CD4-positive, alpha-beta T cell (primary cell): ENCODE data around the gene PSMD2. TPM values are rescaled to one million over a fixed set of nuclear protein-coding genes. Genes with fewer than 3 reads are reported as not detected.

Experiments
- ATAC-seq: fragments of 200-7000 bp; cut with Tn5 transposase; one replicate; pipeline ENCODE4 v1.10.0; 2022; ENCODE audit warnings: mild to moderate bottlenecking; ENCODE audit not compliant: poor library complexity
- CTCF ChIA-PET: fragments of 350-600 bp; sonication (Branson Sonifier 250); formaldehyde crosslinking; loops from one replicate; lab custom pipeline; 2021; ENCODE audit warnings: antibody characterized with exemption, inconsistent platforms; lab: Charles Lee
- POLR2A ChIA-PET: fragments of 350-600 bp; sonication (Branson Sonifier 250); formaldehyde crosslinking; loops from one replicate; lab custom pipeline; 2021; ENCODE audit warnings: antibody characterized with exemption, inconsistent platforms; lab: Charles Lee
- DNase-seq, 14 experiments: peaks; one replicate each; pipeline ENCODE4 v3.0.0-alpha.2; 2013 to 2020; ENCODE audit warnings: mixed read lengths in 2 of 14
- H3K27ac ChIP-seq, 2 donors: one replicate each; pipeline versions ENCODE4 v1.5.1 to v1.7.0; 2013; ENCODE audit warnings: low read length in 2 of 2, low read depth in 1 of 2, mild to moderate bottlenecking in 1 of 2
- H3K27me3 ChIP-seq, 2 experiments: 1 replicate in 1 of 2; 2 replicates in 1 of 2; pipeline versions ENCODE4 v1.6.1 to v1.7.0; 2013; ENCODE audit warnings: low read length in 2 of 2, control low read depth in 1 of 2, mild to moderate bottlenecking in 1 of 2, moderate library complexity in 1 of 2; ENCODE audit not compliant: insufficient read depth in 2 of 2, control insufficient read depth in 1 of 2
- H3K36me3 ChIP-seq: one replicate; pipeline ENCODE4 v1.6.1; 2013; ENCODE audit warnings: low read length, control low read depth; ENCODE audit not compliant: insufficient read depth
- H3K4me1 ChIP-seq: one replicate; pipeline ENCODE4 v1.6.1; 2013; ENCODE audit warnings: low read length, control low read depth; ENCODE audit not compliant: insufficient read depth
- H3K4me3 ChIP-seq: one replicate; pipeline ENCODE4 v1.5.1; 2013; ENCODE audit warnings: mild to moderate bottlenecking, low read length, moderate library complexity
- H3K9me3 ChIP-seq, 2 experiments: 1 replicate in 1 of 2; 2 replicates in 1 of 2; pipeline versions ENCODE4 v1.6.1 to v1.7.0; 2013; ENCODE audit warnings: low read length in 2 of 2, mild to moderate bottlenecking in 2 of 2, control low read depth in 1 of 2, moderate library complexity in 1 of 2; ENCODE audit not compliant: control insufficient read depth in 1 of 2, insufficient read depth in 1 of 2
- H3K27ac Mint-ChIP-seq: one replicate; pipeline ENCODE4 v1.8.0; 2020; ENCODE audit warnings: mixed read lengths
- H3K27me3 Mint-ChIP-seq: one replicate; pipeline ENCODE4 v1.8.0; 2021; ENCODE audit warnings: mixed read lengths
- H3K36me3 Mint-ChIP-seq: one replicate; pipeline ENCODE4 v1.8.0; 2021; ENCODE audit warnings: low read depth, mixed read lengths
- H3K4me1 Mint-ChIP-seq: one replicate; pipeline ENCODE4 v1.8.0; 2021; ENCODE audit warnings: low read depth, mixed read lengths
- H3K4me3 Mint-ChIP-seq: one replicate; pipeline ENCODE4 v1.8.0; 2020; ENCODE audit warnings: mild to moderate bottlenecking, mixed read lengths
- H3K9me3 Mint-ChIP-seq: one replicate; pipeline ENCODE4 v1.8.0; 2020; ENCODE audit warnings: mixed read lengths
- intact Hi-C, 2 experiments: fragments of 100-400 bp; cut with DNase I in 1 of 2; cut with micrococcal nuclease in 1 of 2; formaldehyde crosslinking; loops; one replicate each; pipeline versions ENCODE4 v1.15.1 to v1.9.0; 2023 to 2025; cut with DNase I, micrococcal nuclease
- total RNA-seq, 174 experiments: library from RNA in 2 of 174; stranded (reverse) in 2 of 174; gene quantifications; one replicate each; pipeline ENCODE4 v1.2.3 and lab custom pipeline; 2021 to 2026
- TF ChIP-seq, protein P1 (sequence below): fragments of 200-600 bp; IDR thresholded peaks from one replicate; pipeline ENCODE4 v1.8.0; 2022; ENCODE audit warnings: antibody characterized with exemption, mild to moderate bottlenecking

Gene PSMD2
- total RNA-seq, 2 experiments from 2014 or later, result 159 TPM

DNA sequence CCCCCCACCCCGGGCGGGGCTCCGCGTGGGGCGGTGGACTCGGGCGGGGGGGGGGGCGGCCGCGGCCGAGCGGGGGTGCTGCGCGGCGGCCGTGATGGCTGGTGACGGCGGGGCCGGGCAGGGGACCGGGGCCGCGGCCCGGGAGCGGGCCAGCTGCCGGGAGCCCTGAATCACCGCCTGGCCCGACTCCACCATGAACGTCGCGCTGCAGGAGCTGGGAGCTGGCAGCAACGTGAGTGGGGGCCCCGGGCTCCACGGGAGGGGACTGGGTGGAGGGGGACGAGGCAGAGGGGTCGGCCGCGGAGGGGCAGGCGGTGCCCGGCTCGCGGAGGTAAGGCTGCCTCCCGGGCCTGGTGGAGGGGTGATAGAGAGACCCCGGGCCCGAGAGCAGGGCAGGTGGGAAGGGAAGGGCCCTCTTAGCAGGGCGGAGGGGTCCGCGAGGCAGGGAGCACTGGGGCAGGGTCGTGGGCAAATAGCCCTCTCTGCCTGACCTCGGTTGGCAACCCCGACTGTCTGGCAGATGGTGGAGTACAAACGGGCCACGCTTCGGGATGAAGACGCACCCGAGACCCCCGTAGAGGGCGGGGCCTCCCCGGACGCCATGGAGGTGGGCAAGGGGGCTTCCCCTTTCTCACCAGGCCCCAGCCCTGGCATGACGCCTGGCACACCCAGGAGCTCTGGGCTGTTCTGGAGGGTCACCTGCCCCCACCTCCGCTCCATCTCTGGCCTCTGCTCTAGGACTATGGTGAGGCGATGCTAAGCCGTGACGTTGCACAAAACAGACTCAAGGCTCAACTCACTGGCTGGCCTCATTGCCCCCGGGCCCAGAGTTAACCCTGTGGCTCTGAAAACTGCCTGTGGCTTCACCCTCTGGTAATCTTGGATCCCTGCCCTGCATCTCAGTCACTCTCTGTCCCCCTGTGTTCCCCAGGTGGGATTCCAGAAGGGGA is 22.8 kb upstream of the PSMD2 start, which contains the start of gene ECE2:
Gene ECE2, plus strand, starts transcription at position 62 of the 950 bp plus-strand sequence. Its CDS starts 132 bp downstream, at position 194.
- H3K4me1 ChIP-seq, result peaks cover 4% of the 10 kb centered on the region
- ChIA-PET POLR2A (no interaction called here), CTCF (no interaction called here)
- DNase-seq (no peak), ATAC-seq (no peak)
- Mint-ChIP-seq H3K27me3 (peaks cover 65% of the 10 kb centered on the region), H3K36me3 (no peaks in the 10 kb centered on the region), H3K4me3 (no peak within 1 kb of the TSS), H3K4me1 (peaks cover 5% of the 10 kb centered on the region), H3K27ac (no peak within 1 kb of the TSS), H3K9me3 (no peaks in the 10 kb centered on the region)
- H3K9me3 ChIP-seq, result peaks cover 0 to 7% of the 10 kb centered on the region in 2 experiments
- intact Hi-C loops, result no loop called here
- no peak within 1 kb of the TSS for H3K27ac ChIP-seq
- H3K27me3 ChIP-seq, result peaks cover 30 to 34% of the 10 kb centered on the region in 2 experiments
- TF ChIP-seq, protein P1, sequence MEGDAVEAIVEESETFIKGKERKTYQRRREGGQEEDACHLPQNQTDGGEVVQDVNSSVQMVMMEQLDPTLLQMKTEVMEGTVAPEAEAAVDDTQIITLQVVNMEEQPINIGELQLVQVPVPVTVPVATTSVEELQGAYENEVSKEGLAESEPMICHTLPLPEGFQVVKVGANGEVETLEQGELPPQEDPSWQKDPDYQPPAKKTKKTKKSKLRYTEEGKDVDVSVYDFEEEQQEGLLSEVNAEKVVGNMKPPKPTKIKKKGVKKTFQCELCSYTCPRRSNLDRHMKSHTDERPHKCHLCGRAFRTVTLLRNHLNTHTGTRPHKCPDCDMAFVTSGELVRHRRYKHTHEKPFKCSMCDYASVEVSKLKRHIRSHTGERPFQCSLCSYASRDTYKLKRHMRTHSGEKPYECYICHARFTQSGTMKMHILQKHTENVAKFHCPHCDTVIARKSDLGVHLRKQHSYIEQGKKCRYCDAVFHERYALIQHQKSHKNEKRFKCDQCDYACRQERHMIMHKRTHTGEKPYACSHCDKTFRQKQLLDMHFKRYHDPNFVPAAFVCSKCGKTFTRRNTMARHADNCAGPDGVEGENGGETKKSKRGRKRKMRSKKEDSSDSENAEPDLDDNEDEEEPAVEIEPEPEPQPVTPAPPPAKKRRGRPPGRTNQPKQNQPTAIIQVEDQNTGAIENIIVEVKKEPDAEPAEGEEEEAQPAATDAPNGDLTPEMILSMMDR, result no peak
- no peaks in the 10 kb centered on the region for H3K36me3 ChIP-seq
- H3K4me3 ChIP-seq, result no peak within 1 kb of the TSS

GRCh38 chr3:184277366-184277765 is 21.7 kb upstream of the PSMD2 start:
- CTCF ChIA-PET, result no interaction called here
- ATAC-seq (no peak), DNase-seq (no peak)
- POLR2A ChIA-PET, result no interaction called here
- H3K36me3 ChIP-seq, result no peaks in the 10 kb centered on the region
- H3K27ac Mint-ChIP-seq, result no peak overlapping the region
- intact Hi-C loops, result no loop called here
- H3K9me3 ChIP-seq, result peaks cover 0 to 7% of the 10 kb centered on the region in 2 experiments
- peaks cover 4% of the 10 kb centered on the region for H3K4me1 ChIP-seq
- H3K27ac ChIP-seq, result no peak overlapping the region
- no peak overlapping the region for H3K4me3 Mint-ChIP-seq
- H3K27me3 Mint-ChIP-seq, result peaks cover 55% of the 10 kb centered on the region
- peaks cover 30 to 34% of the 10 kb centered on the region in 2 experiments for H3K27me3 ChIP-seq
- H3K4me1 Mint-ChIP-seq, result peaks cover 5% of the 10 kb centered on the region
- H3K36me3 Mint-ChIP-seq, result no peaks in the 10 kb centered on the region
- H3K9me3 Mint-ChIP-seq, result no peaks in the 10 kb centered on the region
- TF ChIP-seq, protein P1, result no peak
- H3K4me3 ChIP-seq, result no peak overlapping the region

DNA sequence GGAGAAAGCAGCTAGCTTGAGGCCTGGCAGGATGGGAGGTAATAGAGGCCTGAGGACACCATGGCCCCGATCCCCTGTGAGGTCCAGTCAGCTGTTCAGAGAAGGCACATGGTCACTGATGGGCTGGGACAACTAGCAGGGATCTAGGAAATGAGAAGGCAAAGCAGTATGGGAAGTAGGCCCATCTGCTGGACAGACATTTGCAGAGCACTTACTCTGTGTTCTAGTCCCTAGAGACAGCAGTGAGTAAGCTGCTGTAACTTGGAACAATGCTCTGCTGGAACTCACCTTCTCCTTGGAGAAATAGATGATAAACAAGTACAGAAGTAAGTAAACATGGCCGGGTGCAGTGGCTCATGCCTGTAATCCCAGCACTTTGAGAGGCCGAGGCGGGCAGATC is 16.1 kb upstream of the PSMD2 start:
- H3K4me1 ChIP-seq, result no peaks in the 10 kb centered on the region
- Mint-ChIP-seq H3K9me3 (no peaks in the 10 kb centered on the region), H3K27me3 (peaks cover 34% of the 10 kb centered on the region), H3K4me3 (no peak overlapping the region), H3K4me1 (no peaks in the 10 kb centered on the region), H3K27ac (no peak overlapping the region), H3K36me3 (no peaks in the 10 kb centered on the region)
- no peak for ATAC-seq
- no peak overlapping the region for H3K27ac ChIP-seq
- intact Hi-C loops, result no loop called here
- POLR2A ChIA-PET, result no interaction called here
- H3K4me3 ChIP-seq, result no peak overlapping the region
- TF ChIP-seq, protein P1, result no peak
- no peaks in the 10 kb centered on the region for H3K36me3 ChIP-seq
- CTCF ChIA-PET, result no interaction called here
- no peak for DNase-seq
- H3K9me3 ChIP-seq, result no peaks in the 10 kb centered on the region
- H3K27me3 ChIP-seq, result no peaks in the 10 kb centered on the region
